ENCODE results near the gene MED1. TPM values are rescaled to one million over a fixed set of nuclear protein-coding genes. Genes with fewer than 3 reads are reported as not detected.

The MED1 gene
- total and polyA plus RNA-seq, 2 of the 4 experiments (the other 2 are of a cell fraction), result 16.9 to 24.2 TPM

DNA sequence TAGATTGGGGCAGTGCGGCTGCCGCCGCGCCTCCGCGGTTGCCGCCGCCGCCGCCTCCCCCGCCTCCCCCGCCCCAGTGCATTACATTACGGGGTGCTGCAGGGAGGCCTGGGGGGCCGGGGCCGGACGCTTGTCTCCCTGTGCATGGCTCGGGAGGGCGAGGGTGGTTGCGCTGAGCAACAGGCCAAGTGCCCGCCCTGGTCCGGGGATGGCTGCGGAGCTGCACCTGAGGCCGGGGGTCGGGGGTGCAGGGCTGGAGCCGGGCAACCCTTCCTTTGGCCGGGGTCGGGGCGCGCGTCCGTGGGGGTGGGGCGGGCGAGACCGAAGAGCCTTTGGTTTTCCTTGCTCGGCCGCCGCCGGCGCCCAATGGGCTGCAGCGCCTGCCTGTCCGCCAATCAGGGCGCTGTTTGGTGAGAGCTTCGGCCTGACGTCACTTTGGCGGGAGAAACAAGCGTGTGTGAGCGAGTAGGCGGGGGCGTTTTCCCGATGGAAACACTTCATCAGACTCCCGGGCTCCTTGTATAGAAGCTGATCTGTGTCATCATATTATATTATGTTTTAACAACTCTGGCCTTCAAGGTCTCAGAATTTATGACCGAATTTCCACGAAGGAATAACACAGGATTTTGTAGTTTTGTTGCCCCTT lies 48.7 kb downstream of the MED1 start:
- peak overlapping the region; percentile 100 for H3K4me3 ChIP-seq (ENCODE audit: insufficient read depth, low read depth, low read length)
- TF ChIP-seq BHLHE40 (IDR thresholded peaks at IDR 0.05; ENCODE audit: low read depth, low read length) (no peak), RAD21 (IDR thresholded peaks at IDR 0.05; ENCODE audit: low read length) (no peak), SMC3 (IDR thresholded peaks at IDR 0.05; ENCODE audit: low read depth, low read length) (no peak), MXI1 (IDR thresholded peaks at IDR 0.05; ENCODE audit: borderline replicate concordance, low read depth, low read length) (peak; percentile 79), MAZ (IDR thresholded peaks at IDR 0.05; ENCODE audit: borderline replicate concordance, low read depth, low read length) (peak; percentile 40; the same call in 1 of the 2 replicates), FOS (IDR thresholded peaks at IDR 0.05; ENCODE audit: low read depth, low read length) (peak; percentile 6; the same call in 1 of the 2 replicates), RFX5 (IDR thresholded peaks at IDR 0.05; ENCODE audit: low read depth, low read length) (no peak)
- TF ChIP-seq, protein P1, sequence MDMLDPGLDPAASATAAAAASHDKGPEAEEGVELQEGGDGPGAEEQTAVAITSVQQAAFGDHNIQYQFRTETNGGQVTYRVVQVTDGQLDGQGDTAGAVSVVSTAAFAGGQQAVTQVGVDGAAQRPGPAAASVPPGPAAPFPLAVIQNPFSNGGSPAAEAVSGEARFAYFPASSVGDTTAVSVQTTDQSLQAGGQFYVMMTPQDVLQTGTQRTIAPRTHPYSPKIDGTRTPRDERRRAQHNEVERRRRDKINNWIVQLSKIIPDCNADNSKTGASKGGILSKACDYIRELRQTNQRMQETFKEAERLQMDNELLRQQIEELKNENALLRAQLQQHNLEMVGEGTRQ (IDR thresholded peaks at IDR 0.05; ENCODE audit: low read depth, low read length), result no peak
- H3K79me1 ChIP-seq (ENCODE audit: low read depth in 1 of 2, low read length in 2 of 2), result peaks cover 5 to 34% of the 10 kb centered on the region in 2 experiments; a peak in 3 of 4 replicates
- H4K5ac ChIP-seq (ENCODE audit: low read depth, low read length), result no peak overlapping the region
- H3K36me3 ChIP-seq (ENCODE audit: control insufficient read depth, insufficient read depth, low read length), result peaks cover under 1% of the 10 kb centered on the region; the same call in 1 of the 2 replicates
- dilution Hi-C loops (cut with HindIII; ENCODE audit: low sequenced_read_pairs, unreplicated experiment), result no loop called here
- H3K14ac ChIP-seq (replicated peaks; ENCODE audit: low read depth, low read length), result no peak overlapping the region
- no peak overlapping the region for H3K23ac ChIP-seq (ENCODE audit: low read depth, low read length)
- H2BK15ac ChIP-seq (ENCODE audit: low read depth, low read length), result no peak overlapping the region
- no peak overlapping the region for H4K91ac ChIP-seq (ENCODE audit: insufficient read depth, low read depth, low read length)
- no TSS peak for BruUV-seq (replicated peaks)
- H3K27me3 ChIP-seq (ENCODE audit: control insufficient read depth, insufficient read depth, low read length), result no peaks in the 10 kb centered on the region
- H2BK20ac ChIP-seq (ENCODE audit: low read depth, low read length), result no peak overlapping the region
- in situ Hi-C loops (cut with MboI; ENCODE audit: low sequenced_read_pairs), result loop anchor here (10.0 kb wide), 1 partner anchor 128 kb away; no protein-coding TSS in a partner anchor
- H3K4me1 ChIP-seq (ENCODE audit: control insufficient read depth, insufficient read depth, low read length), result peaks cover 7% of the 10 kb centered on the region
- ATAC-seq (ENCODE audit: low read depth) (peak; percentile 82), DNase-seq (peak; percentile 94)
- H2AFZ ChIP-seq (replicated peaks; ENCODE audit: low read length, poor library complexity), result peak overlapping the region; percentile 98
- peak overlapping the region; percentile 92 for H3K4me2 ChIP-seq (ENCODE audit: low read depth, low read length)
- peak overlapping the region; percentile 94 for H2BK5ac ChIP-seq (ENCODE audit: low read depth, low read length, poor library complexity, severe bottlenecking)
- H3K9me1 ChIP-seq (ENCODE audit: insufficient read depth, low read length), result no peaks in the 10 kb centered on the region
- CTCF ChIA-PET, result no interaction called here
- no peak overlapping the region for H2BK120ac ChIP-seq (ENCODE audit: low read depth, low read length)
- peak overlapping the region; percentile 65; the same call in 1 of the 2 replicates for H3K27ac ChIP-seq (ENCODE audit: insufficient read depth, low read length)
- H3K9me3 ChIP-seq (ENCODE audit: control insufficient read depth, insufficient read depth, low read length), result no peaks in the 10 kb centered on the region
- H3K4ac ChIP-seq (ENCODE audit: low read depth, low read length), result no peak overlapping the region
- H4K8ac ChIP-seq (ENCODE audit: low read depth in 2 of 2, low read length in 2 of 2), result no peak overlapping the region; a peak in 1 of 4 replicates
- 0% methylated on average over 12 of the region's 53 CpGs; no CpG with 5 or more reads in 1 of the 2 experiments for WGBS, 2 experiments (ENCODE audit: extremely low coverage in 2 of 2, insufficient read length in 1 of 2)
- POLR2A ChIA-PET (ENCODE audit: unreplicated experiment), result interaction anchor here (0.5 kb wide), 1 partner anchor 59 kb away, joined by 3 read pairs; no protein-coding TSS in a partner anchor
- peaks cover 4% of the 10 kb centered on the region; the same call in 1 of the 2 replicates for H4K20me1 ChIP-seq (ENCODE audit: insufficient read depth, low read length)
- no peak overlapping the region for H2AK9ac ChIP-seq (replicated peaks; ENCODE audit: low read depth, low read length, poor library complexity)
- H3K56ac ChIP-seq (ENCODE audit: extremely low read depth, insufficient read depth, low read length), result no peak overlapping the region
- H2AK5ac ChIP-seq (ENCODE audit: low read depth, low read length), result no peak overlapping the region
- intact Hi-C loops (cut with micrococcal nuclease), result no loop called here
- peak overlapping the region; percentile 90; the same call in 1 of the 2 replicates for H3K9ac ChIP-seq (ENCODE audit: low read depth, low read length)
- no peak overlapping the region for H3K18ac ChIP-seq (ENCODE audit: low read depth, low read length)
